Erythroblast (primary cell): ENCODE measurements around the gene ZNF599.

Source experiments
- GATA1 ChIP-seq: IDR thresholded peaks from 2 replicates; pipeline ENCODE4 v1.6.1; 2011; ENCODE audit warnings: low read depth, mild to moderate bottlenecking, control low read depth, low read length, moderate library complexity
- POLR2A ChIP-seq: IDR thresholded peaks from 2 replicates; pipeline ENCODE4 v1.6.1; 2011; ENCODE audit warnings: mild to moderate bottlenecking, low read length

- TF ChIP-seq POLR2A, result no peak
- TF ChIP-seq GATA1, result no peak
Observed at GRCh38 chr19:34816708-34817107, 43.7 kb upstream of the ZNF599 start.
